Measurements from ENCODE around the gene PCTP. TPM values are rescaled to one million over a fixed set of nuclear protein-coding genes. Genes with fewer than 3 reads are reported as not detected.

The PCTP gene
- total and polyA plus RNA-seq, 9 of the 15 experiments (the other 6 are each of a cell fraction or from before 2014, with no cell fraction given), result 10.9 to 62.3 (median 41.2) TPM

DNA sequence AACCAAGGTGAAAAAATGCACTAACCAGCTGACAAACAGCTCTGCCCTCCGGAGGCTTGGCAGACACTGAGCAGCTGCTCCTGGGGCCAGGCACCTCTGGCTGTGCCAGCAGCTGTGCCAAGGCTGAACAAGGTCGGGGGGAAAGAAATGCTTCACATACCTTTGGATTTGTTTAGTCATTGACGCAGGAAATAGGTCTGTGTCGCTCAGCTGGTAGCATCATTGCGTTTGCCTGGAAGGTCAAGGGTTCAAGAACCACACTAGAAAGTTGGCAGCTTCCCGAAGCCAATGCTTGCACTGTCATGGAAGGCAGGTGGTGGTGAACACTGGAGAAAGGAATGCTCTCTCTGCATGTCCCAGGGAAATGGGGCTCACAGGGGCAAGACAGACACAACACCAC is 63.5 kb downstream of the PCTP start (continued):
- TF ChIP-seq ZNF324 (CRISPR knock-in tag; IDR thresholded peaks at IDR 0.05) (no peak), ZKSCAN1 (IDR thresholded peaks at IDR 0.05; ENCODE audit: low read depth, low read length) (no peak), ZNF140 (CRISPR knock-in tag; IDR thresholded peaks at IDR 0.05) (no peak), PHTF2 (CRISPR knock-in tag; IDR thresholded peaks at IDR 0.05) (no peak), ZNF311 (CRISPR knock-in tag; IDR thresholded peaks at IDR 0.05) (no peak), FOSL1 (tag; conservative IDR thresholded peaks at IDR 0.05) (no peak), PCBP2 (IDR thresholded peaks at IDR 0.05; ENCODE audit: low read depth, low read length, poor library complexity, severe bottlenecking) (no peak), PHF20 (IDR thresholded peaks at IDR 0.05; ENCODE audit: partially characterized antibody) (no peak), ZNF282 (CRISPR knock-in tag; IDR thresholded peaks at IDR 0.05) (no peak), MEIS2 (IDR thresholded peaks at IDR 0.05; ENCODE audit: partially characterized antibody) (no peak), FOXJ2 (tag; IDR thresholded peaks at IDR 0.05) (no peak), SIN3B (IDR thresholded peaks at IDR 0.05; ENCODE audit: low read depth) (no peak), POLR3G (IDR thresholded peaks at IDR 0.05; ENCODE audit: extremely low read depth, insufficient read length, insufficient replicate concordance) (no peak), NR4A1 (CRISPR knock-in tag; IDR thresholded peaks at IDR 0.05) (no peak), NR4A1 (tag; IDR thresholded peaks at IDR 0.05) (peak; percentile 82; the same call in 1 of the 2 replicates), HNRNPUL1 (IDR thresholded peaks at IDR 0.05; ENCODE audit: low read length) (no peak), FOXK2 (conservative IDR thresholded peaks at IDR 0.05 in 1 of 2, IDR thresholded peaks at IDR 0.05 in 1 of 2; ENCODE audit: low read depth in 2 of 2) (no peak), MAFK (IDR thresholded peaks at IDR 0.05; ENCODE audit: low read length) (no peak), STAT5A (IDR thresholded peaks at IDR 0.05; ENCODE audit: borderline replicate concordance, low read length) (no peak), HNRNPL (IDR thresholded peaks at IDR 0.05; ENCODE audit: low read depth, low read length) (no peak), NFRKB (IDR thresholded peaks at IDR 0.05; ENCODE audit: low read depth) (no peak)
- TF ChIP-seq, protein P1, sequence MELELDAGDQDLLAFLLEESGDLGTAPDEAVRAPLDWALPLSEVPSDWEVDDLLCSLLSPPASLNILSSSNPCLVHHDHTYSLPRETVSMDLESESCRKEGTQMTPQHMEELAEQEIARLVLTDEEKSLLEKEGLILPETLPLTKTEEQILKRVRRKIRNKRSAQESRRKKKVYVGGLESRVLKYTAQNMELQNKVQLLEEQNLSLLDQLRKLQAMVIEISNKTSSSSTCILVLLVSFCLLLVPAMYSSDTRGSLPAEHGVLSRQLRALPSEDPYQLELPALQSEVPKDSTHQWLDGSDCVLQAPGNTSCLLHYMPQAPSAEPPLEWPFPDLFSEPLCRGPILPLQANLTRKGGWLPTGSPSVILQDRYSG (tag; conservative IDR thresholded peaks at IDR 0.05; ENCODE audit: low read depth), result 0 out of 2 replicates have a peak, but pooled peaks have one; percentile 21
- TF ChIP-seq, protein P2, sequence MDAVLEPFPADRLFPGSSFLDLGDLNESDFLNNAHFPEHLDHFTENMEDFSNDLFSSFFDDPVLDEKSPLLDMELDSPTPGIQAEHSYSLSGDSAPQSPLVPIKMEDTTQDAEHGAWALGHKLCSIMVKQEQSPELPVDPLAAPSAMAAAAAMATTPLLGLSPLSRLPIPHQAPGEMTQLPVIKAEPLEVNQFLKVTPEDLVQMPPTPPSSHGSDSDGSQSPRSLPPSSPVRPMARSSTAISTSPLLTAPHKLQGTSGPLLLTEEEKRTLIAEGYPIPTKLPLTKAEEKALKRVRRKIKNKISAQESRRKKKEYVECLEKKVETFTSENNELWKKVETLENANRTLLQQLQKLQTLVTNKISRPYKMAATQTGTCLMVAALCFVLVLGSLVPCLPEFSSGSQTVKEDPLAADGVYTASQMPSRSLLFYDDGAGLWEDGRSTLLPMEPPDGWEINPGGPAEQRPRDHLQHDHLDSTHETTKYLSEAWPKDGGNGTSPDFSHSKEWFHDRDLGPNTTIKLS (IDR thresholded peaks at IDR 0.05; ENCODE audit: borderline replicate concordance, low read depth), result no peak
- TF ChIP-seq, protein P3, sequence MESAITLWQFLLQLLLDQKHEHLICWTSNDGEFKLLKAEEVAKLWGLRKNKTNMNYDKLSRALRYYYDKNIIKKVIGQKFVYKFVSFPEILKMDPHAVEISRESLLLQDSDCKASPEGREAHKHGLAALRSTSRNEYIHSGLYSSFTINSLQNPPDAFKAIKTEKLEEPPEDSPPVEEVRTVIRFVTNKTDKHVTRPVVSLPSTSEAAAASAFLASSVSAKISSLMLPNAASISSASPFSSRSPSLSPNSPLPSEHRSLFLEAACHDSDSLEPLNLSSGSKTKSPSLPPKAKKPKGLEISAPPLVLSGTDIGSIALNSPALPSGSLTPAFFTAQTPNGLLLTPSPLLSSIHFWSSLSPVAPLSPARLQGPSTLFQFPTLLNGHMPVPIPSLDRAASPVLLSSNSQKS (CRISPR knock-in tag; IDR thresholded peaks at IDR 0.05), result no peak
- TF ChIP-seq, protein P4, sequence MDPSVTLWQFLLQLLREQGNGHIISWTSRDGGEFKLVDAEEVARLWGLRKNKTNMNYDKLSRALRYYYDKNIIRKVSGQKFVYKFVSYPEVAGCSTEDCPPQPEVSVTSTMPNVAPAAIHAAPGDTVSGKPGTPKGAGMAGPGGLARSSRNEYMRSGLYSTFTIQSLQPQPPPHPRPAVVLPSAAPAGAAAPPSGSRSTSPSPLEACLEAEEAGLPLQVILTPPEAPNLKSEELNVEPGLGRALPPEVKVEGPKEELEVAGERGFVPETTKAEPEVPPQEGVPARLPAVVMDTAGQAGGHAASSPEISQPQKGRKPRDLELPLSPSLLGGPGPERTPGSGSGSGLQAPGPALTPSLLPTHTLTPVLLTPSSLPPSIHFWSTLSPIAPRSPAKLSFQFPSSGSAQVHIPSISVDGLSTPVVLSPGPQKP (CRISPR knock-in tag; IDR thresholded peaks at IDR 0.05), result no peak
